Stimulated activated CD4-positive, alpha-beta T cell treated with anti-CD3 and anti-CD28 coated beads, Interleukin-2, amount 100 ng/mL, for 24 hours (primary cell): ENCODE results near the gene DLG2.

ENCODE experiments used
- DNase-seq, 2 donors: peaks; one replicate each; pipeline ENCODE4 v3.0.0-alpha.2; 2020

DLG2 gene

GRCh38 chr11:84526250-84526649, 1100.9 kb downstream of the DLG2 start:
- no peak for DNase-seq

DNA sequence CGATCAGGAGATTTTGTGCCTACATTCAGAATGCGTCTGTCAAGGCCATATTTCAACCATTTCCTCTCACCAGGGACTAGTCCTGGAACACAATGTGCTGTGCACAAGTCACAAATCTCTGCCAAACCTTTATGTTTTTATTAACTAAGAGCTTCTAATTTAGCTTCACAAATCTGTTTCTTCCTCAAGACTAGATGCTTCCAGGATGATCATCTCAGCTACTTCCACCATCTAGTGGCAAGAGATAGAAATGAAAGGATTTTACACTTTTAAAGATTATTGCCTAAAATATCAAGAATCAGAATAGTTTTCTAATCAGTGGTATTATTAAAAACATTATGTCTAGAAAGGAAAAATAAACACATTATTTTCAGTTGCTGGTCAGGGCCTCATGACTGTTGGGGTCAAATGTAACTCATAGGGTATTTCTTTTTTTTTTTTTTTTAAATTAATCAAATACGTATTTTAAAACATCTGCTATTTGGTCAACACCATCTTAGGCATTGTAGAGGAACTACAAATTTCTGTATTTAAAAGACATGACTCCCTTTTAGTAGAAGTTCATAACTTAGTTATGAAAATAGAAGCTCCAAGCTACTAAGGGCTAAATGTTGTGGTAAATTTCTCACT, 1102.6 kb downstream of the DLG2 start:
- no peak for DNase-seq

DNA sequence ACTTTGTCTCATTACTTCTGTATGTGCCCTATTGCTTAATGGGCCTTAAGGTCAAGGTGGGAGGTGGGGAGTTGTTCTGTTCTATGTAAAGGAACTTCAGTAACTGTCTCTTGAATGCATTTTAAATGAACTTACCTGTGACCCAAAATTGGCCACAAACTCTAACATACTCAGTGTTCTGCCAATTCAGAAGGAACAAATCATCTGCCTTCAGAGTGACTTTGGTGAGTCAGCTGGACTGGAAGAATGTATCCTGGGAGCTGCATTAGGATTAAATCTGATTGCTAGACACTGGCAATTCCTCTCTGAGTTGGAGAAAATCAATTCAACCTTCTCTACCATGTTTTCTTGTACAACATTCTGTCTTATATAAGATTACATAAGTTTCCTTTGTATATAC, 1104.8 kb downstream of the DLG2 start:
- DNase-seq, result no peak

- no peak for DNase-seq
Observed at GRCh38 chr11:84518631-84519183, 1108.4 kb downstream of the DLG2 start.

DNA sequence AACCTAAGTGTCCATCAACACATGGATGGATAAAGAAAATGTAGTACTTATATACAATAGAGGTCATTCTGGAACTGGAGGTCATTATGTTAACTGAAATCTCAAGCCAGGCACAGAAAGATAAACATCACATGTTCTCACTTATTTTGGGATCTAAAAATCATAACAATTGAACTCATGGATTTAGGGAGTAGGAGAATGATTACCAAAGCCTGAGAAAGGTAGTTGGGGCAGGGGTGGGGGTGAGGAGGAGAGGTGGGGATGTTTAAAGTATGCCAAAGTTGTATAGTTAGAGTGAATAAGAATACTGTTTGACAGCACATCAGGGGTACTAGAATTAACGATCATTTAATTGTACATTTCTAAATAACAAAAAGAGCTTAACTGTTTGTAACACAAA, 1112.7 kb downstream of the DLG2 start:
- no peak for DNase-seq

GRCh38 chr11:84503503-84503902, 1123.6 kb downstream of the DLG2 start:
- DNase-seq, result no peak

- DNase-seq, result no peak
Observed at GRCh38 chr11:84501750-84502149, 1125.4 kb downstream of the DLG2 start.

GRCh38 chr11:84497981-84498411, 1129.1 kb downstream of the DLG2 start:
- DNase-seq, result no peak

GRCh38 chr11:84497181-84497580, 1130.0 kb downstream of the DLG2 start:
- no peak for DNase-seq

DNA sequence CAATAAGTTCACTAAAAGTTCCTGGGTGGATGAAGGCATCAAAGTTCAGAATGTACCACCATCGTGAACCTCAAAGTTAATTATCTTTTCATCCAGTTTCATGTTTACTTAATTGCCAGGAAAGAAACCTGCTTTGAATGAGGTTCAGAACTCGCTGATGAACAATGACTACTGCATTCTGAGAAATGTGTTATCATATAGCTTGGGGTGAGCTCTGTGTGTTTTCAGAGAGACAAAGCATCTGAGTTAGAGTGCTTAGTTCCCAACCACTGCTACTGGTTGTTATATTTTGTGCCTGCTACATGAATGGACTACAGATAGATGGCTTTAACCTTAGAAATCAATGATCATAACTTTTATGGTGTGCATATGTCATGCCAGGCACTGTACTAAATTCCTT, 1131.0 kb downstream of the DLG2 start:
- no peak for DNase-seq

GRCh38 chr11:84480131-84480530, 1147.0 kb downstream of the DLG2 start:
- no peak for DNase-seq

DNA sequence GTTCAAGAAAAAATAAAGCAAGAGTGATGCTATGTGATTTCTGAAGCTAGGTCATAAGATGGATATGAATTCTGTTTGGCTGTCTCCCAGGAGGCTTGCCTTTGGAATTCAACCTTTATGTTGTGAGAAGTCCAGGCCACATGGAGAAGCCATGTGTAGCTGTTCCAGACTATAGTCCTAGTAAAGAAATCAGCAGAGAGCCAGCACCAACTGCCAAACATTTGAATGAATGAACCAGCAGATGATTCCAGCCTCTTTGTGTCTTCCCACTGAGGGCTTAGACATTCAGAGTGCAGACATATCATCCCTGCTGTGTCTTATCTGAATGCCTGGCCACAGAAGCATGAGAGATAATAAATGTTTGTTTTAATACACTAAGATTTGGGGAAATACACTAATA, 1150.6 kb downstream of the DLG2 start:
- DNase-seq, result no peak

- no peak for DNase-seq
Observed at GRCh38 chr11:84471501-84471900, 1155.6 kb downstream of the DLG2 start.

DNA sequence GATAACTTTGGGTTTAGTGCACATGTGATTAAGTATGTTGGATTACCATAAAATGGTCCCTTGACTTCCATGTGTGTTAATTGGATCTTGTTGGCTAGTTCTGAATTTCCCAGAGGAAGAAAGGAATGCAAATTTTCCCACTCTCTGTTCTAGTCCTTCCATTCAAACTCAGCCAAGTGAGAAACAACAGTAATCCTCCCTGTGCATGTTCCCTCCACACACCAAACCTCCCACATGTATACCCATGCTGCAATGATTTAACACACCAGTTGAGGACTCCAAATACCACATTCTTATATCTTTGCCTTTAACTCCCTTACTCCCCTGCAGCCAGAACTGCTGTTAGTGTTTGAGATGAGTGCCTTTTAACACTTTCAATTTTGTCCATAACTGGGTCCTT, 1158.9 kb downstream of the DLG2 start:
- DNase-seq, result no peak

GRCh38 chr11:84465040-84465439, 1162.1 kb downstream of the DLG2 start:
- DNase-seq, result no peak

- no peak for DNase-seq
Observed at GRCh38 chr11:84455691-84456090, 1171.5 kb downstream of the DLG2 start.

- DNase-seq, result no peak
Observed at GRCh38 chr11:84452211-84452610, 1174.9 kb downstream of the DLG2 start.

GRCh38 chr11:84438565-84438964, 1188.6 kb downstream of the DLG2 start:
- DNase-seq, result no peak

GRCh38 chr11:84437071-84437980, 1189.8 kb downstream of the DLG2 start:
- no peak for DNase-seq

GRCh38 chr11:84430661-84431060, 1196.5 kb downstream of the DLG2 start:
- DNase-seq, result no peak

- no peak for DNase-seq
Observed at GRCh38 chr11:84425673-84426072, 1201.5 kb downstream of the DLG2 start.

DNA sequence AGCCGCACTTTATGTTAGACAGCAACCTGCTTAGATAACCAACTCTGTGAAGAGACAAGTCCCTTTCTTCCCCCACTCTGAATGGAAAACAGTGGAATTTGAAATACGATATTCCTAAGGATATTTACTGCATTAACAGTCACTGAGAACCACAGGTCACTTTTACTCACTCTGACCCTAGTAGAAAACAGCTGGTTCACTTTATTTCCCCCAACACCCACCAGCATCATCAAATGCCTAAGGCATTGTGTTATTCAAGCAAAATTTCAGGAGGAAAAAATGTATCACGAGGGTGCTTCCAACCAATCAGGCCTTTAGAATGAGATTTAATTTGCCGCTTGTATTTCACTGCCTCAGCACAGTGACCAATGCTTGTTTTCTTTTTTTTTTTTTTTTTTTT, 1206.9 kb downstream of the DLG2 start:
- DNase-seq, result no peak

- no peak for DNase-seq
Observed at GRCh38 chr11:84419616-84420015, 1207.5 kb downstream of the DLG2 start.

DNA sequence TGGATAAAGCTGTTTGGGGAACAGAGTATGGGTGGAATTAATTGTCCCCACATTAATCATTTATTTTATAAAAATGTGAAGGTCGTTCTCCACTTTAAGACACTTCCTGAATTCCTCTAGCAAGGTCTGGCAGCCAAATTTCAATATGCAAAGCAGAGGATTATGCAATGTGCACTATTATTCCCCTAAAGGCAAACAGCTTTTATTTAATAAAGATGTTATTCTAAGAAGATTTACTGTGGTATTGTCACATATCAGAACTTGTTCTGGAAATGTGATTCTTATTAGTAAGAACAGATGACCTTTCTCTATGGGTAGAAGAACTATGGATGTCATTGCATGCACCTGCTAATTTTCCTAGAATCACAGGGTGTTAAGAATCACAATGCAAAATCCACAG, 1212.2 kb downstream of the DLG2 start:
- DNase-seq, result no peak
